Heart left ventricle (tissue), 16 donors: ENCODE data around the gene RAB22A. TPM values are rescaled to one million over a fixed set of nuclear protein-coding genes. Genes with fewer than 3 reads are reported as not detected.
A peak's percentile ranks its signal among the peaks of the same experiment; 100 is the strongest.

Source experiments
- ATAC-seq, 4 donors: fragments of 200-7000 bp; cut with Tn5 transposase; one replicate each; pipeline ENCODE4 v1.9.1; 2020 to 2022; ENCODE audit warnings: moderate library complexity in 4 of 4, mild to moderate bottlenecking in 3 of 4, moderate number of reproducible peaks in 1 of 4
- DNase-seq, 5 donors: peaks; one replicate each; pipeline ENCODE4 v3.0.0-alpha.2; 2020
- H3K27ac ChIP-seq, 12 donors: fragments of 200-600 bp; sonication (generic) in 4 of 12; one replicate each; pipeline versions ENCODE4 v1.5.0 to v1.8.0; 2016 to 2022; ENCODE audit warnings: mild to moderate bottlenecking in 2 of 12
- H3K27me3 ChIP-seq, 9 donors: fragments of 200-600 bp; sonication (generic) in 2 of 9; one replicate each; pipeline versions ENCODE4 v1.5.1 to v1.8.0; 2016 to 2022; ENCODE audit warnings: mild to moderate bottlenecking in 3 of 9
- H3K36me3 ChIP-seq, 9 donors: fragments of 200-600 bp; sonication (generic) in 2 of 9; one replicate each; pipeline versions ENCODE4 v1.5.0 to v1.8.0; 2018 to 2022; ENCODE audit warnings: mild to moderate bottlenecking in 2 of 9
- H3K4me1 ChIP-seq, 12 donors: fragments of 200-600 bp; sonication (generic) in 4 of 12; one replicate each; pipeline versions ENCODE4 v1.5.0 to v1.8.0; 2016 to 2022; ENCODE audit warnings: mild to moderate bottlenecking in 3 of 12
- H3K4me3 ChIP-seq, 12 donors: fragments of 200-600 bp; sonication (generic) in 4 of 12; one replicate each; pipeline versions ENCODE4 v1.5.0 to v1.8.0; 2017 to 2022; ENCODE audit warnings: mild to moderate bottlenecking in 9 of 12, moderate library complexity in 4 of 12
- H3K9me3 ChIP-seq, 12 donors: fragments of 200-600 bp; sonication (generic) in 4 of 12; one replicate each; pipeline versions ENCODE4 v1.5.0 to v1.8.0; 2016 to 2022; ENCODE audit warnings: mild to moderate bottlenecking in 1 of 12
- CTCF ChIP-seq, 12 donors: fragments of 200-600 bp; sonication (generic) in 4 of 12; IDR thresholded peaks; one replicate each; pipeline versions ENCODE4 v1.5.0 to v1.8.0; 2018 to 2022; ENCODE audit warnings: antibody characterized with exemption in 12 of 12, mild to moderate bottlenecking in 5 of 12
- POLR2A ChIP-seq, 2 donors: fragments of 450-650 bp; IDR thresholded peaks; one replicate each; pipeline ENCODE4 v1.6.1; 2017; ENCODE audit warnings: antibody characterized with exemption in 2 of 2, mild to moderate bottlenecking in 2 of 2, moderate library complexity in 2 of 2
- WGBS, 4 donors: extraction: QIAGEN DNeasy Blood & Tissue Kit in 2 of 4; methylation state at CpG; one replicate each; pipeline versions ENCODE4 v1.1.5 to v1.1.7; 2013 to 2018; 5-methylcytosine and 5-hydroxymethylcytosine counted together
- intact Hi-C, 10 donors: fragments of 100-400 bp; cut with DNase I; formaldehyde crosslinking; loops; one replicate each; pipeline versions ENCODE4 v1.11.1 to v1.14.2; 2022
- polyA plus RNA-seq, 2 donors: library from polyadenylated mRNA; stranded (reverse); fragments of 200-250 nt; gene quantifications; one replicate each; pipeline ENCODE4 v1.2.3, GENCODE V29; 2013
- total RNA-seq, 9 donors: library from RNA; depleted of rRNA in 2 of 9; stranded (reverse); fragments of >200 nt in 2 of 9; fragmentation: NEBNext Ultra II Directional in 3 of 9; extraction: Animal tissue kit (Norgen Biotek cat#: 25700) in 3 of 9; gene quantifications; one replicate each; pipeline versions ENCODE4 v1.1.0 to v1.2.4, GENCODE V29; 2016 to 2023
- donor health status: ischemic (EF 13 %, LVEDD 7.1; RV severe dilation, severe dysfunction).
- donor health status: healthy with polysubstance abuse.
- donor health status: DM: no; HTN: yes; CAD: no.
- donor health status: DM: no; HTN: no; CAD: no.
- donor health status: ischemic (EF 25% LVEDD 6.9; RV normal size, moderate dysfunction).
- donor health status: ischemic (EF 25% LVEDD 5.7; RV mildly dilated, moderate dysfunction).
- donor health status: healthy.
- donor health status: DM: yes; HTN: yes; CAD: no.
- donor health status: ischemic (EF 35%, LVEDD 5.7; RV mildly dilated, moderate dysfunction).
- donor health status: nonischemic (EF 11% LVEDD 7.7; RV severe dilation, severe dysfunction).
- donor health status: DM: yes; HTN: yes; CAD: no.
- donor health status: PGD.
- donor health status: ischemic (EF 29% LVEDD 5.4; RV normal size, mild dysfunction).
- donor health status: nonischemic (EF 23%, LVEDD 6.1; RV moderate dilation, normal function).

Gene RAB22A
- total and polyA plus RNA-seq, 11 donors: 3.0 to 9.7 (median 6.4) TPM

GRCh38 chr20:58352468-58352867 lies 43.0 kb downstream of the RAB22A start:
- Histone ChIP-seq H3K9me3 (no peaks in the 10 kb centered on the region), H3K4me1 (peaks cover 0 to 5% (median 0%) of the 10 kb centered on the region in 12 donors), H3K27ac (no peak overlapping the region), H3K4me3 (no peak overlapping the region), H3K36me3 (peaks cover 0 to 60% (median 47%) of the 10 kb centered on the region in 9 donors), H3K27me3 (no peaks in the 10 kb centered on the region)
- no peak for ATAC-seq
- intact Hi-C loops: no loop called here
- TF ChIP-seq POLR2A (IDR thresholded peaks at IDR 0.05) (no peak), CTCF (IDR thresholded peaks at IDR 0.05) (no peak)
- DNase-seq: no peak
- 74 to 88% (median 78%) methylated on average over 2 of the region's 2 CpGs for WGBS, 4 donors

- peaks cover 0 to 15% (median 5%) of the 10 kb centered on the region in 12 donors for H3K4me1 ChIP-seq
- intact Hi-C loops: no loop called here
- DNase-seq (no peak), ATAC-seq (no peak)
- H3K36me3 ChIP-seq: peaks cover 0 to 94% (median 67%) of the 10 kb centered on the region in 9 donors
- no peaks in the 10 kb centered on the region for H3K27me3 ChIP-seq
- H3K27ac ChIP-seq: no peak overlapping the region
- TF ChIP-seq CTCF (IDR thresholded peaks at IDR 0.05) (no peak), POLR2A (IDR thresholded peaks at IDR 0.05) (no peak)
- no peaks in the 10 kb centered on the region for H3K9me3 ChIP-seq
- H3K4me3 ChIP-seq: no peak overlapping the region
- WGBS, 4 donors: 77 to 85% (median 84%) methylated on average over 8 of the region's 8 CpGs
Observed at GRCh38 chr20:58359441-58359840, 49.9 kb downstream of the RAB22A start.

GRCh38 chr20:58360936-58361335 lies 51.4 kb downstream of the RAB22A start:
- no peak overlapping the region for H3K27ac ChIP-seq
- peaks cover 0 to 15% (median 5%) of the 10 kb centered on the region in 12 donors for H3K4me1 ChIP-seq
- intact Hi-C loops: no loop called here
- H3K27me3 ChIP-seq: no peaks in the 10 kb centered on the region
- no peak for TF ChIP-seq CTCF (IDR thresholded peaks at IDR 0.05)
- no peak for TF ChIP-seq POLR2A (IDR thresholded peaks at IDR 0.05)
- peaks cover 0 to 88% (median 59%) of the 10 kb centered on the region in 9 donors for H3K36me3 ChIP-seq
- DNase-seq (no peak), ATAC-seq (no peak)
- H3K9me3 ChIP-seq: no peaks in the 10 kb centered on the region
- H3K4me3 ChIP-seq: no peak overlapping the region

GRCh38 chr20:58361481-58362205 lies 52.1 kb downstream of the RAB22A start:
- intact Hi-C loops: no loop called here
- DNase-seq (no peak), ATAC-seq (peak in 3 of 4 donors; percentile 47 to 65 (median 64))
- Histone ChIP-seq H3K9me3 (no peaks in the 10 kb centered on the region), H3K27me3 (no peaks in the 10 kb centered on the region), H3K4me3 (no peak overlapping the region), H3K4me1 (peaks cover 0 to 15% (median 5%) of the 10 kb centered on the region in 12 donors), H3K36me3 (peaks cover 0 to 88% (median 52%) of the 10 kb centered on the region in 9 donors), H3K27ac (no peak overlapping the region)
- 61 to 75% (median 67%) methylated on average over 9 of the region's 9 CpGs for WGBS, 4 donors
- TF ChIP-seq CTCF (IDR thresholded peaks at IDR 0.05): no peak
- no peak for TF ChIP-seq POLR2A (IDR thresholded peaks at IDR 0.05)
